Cerebellar nuclear complex (tissue), 1 donor: ENCODE measurements around the gene PDE4D.
"Not testable (repeated sequence)": the region's sequence is repeated elsewhere in the genome, so short reads cannot be mapped to it uniquely, and the experiment has no call there.

Source experiments
- DNase-seq, 2 experiments: peaks; one replicate each; lab custom pipeline; 2025; lab: John Stamatoyannopoulos, UW

Gene PDE4D

DNA sequence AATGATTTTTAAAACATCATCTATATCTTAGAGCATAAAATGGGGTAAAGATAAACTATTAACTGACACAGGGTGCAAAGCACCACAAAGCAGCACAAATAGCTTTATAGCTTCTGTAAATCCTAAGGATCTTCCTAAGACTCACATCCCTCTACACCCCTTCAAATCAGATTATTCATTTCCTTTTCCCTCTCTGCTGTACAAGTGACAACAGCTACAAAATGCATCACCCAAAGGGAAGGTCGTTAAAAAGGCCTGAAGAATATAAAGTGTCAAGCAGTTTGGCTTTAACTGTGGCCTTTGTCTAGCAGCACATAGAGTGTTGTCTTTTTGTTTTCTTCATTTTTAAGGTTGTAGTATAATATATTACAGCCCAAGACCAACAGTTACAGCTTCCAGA is 422.1 kb downstream of the PDE4D start:
- DNase-seq = no peak

DNA sequence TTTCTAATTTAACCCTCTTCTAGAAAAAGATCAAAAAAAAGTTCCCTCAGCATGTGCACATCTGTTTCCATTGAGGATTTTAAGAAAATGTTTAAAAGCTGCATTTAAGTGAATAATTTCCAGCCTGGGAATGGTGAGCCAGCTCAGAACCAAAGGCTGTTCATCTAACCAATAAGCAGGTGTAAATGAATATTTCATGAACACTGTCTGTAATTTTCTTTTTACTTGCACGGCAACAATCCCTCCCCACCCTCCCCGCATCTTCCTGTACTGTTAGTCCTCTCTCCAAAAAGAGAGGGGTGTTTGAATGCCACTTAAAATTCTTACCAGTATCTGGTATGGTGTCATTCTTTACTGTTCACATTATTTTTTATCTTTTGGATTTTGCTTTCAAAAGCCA is 425.6 kb downstream of the PDE4D start:
- DNase-seq = no peak

DNA sequence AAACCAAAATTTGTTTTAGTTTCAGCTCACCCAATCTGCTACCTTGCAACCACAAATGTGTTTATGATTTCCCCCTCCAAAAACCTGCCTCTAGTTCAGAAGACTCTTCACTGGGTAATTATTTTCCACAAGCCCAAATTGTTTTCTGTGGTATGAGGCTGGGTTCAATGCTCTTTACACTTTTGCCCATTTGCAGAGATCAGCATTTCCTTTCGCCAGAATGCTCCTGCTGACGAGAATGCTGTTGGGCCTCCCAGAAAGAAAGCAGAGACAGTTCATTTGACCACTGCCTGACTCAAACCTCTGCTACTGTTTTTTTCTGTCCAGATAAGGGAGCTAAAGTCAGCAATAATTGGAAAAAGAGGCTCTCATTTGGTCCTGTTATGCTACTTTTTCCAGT is 427.3 kb downstream of the PDE4D start:
- no peak for DNase-seq

DNA sequence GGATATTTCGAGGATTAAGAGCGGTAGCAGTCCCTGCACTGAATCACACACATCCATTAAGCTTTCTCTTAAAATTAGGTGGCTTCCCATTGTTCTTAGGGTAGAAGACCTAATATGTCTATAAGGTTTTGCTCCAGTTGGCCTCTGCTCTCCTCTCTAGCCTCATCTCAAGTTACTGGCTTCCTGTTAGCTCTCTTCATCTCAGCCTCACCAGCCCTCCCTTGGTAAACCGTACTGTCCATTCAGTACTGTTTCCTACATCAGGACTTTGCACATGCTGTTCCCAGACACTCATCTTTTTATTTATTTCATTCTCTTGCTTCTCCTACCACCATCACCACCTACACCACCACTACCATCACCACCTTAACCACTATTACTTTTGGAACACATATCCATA is 428.6 kb downstream of the PDE4D start:
- no peak for DNase-seq

DNA sequence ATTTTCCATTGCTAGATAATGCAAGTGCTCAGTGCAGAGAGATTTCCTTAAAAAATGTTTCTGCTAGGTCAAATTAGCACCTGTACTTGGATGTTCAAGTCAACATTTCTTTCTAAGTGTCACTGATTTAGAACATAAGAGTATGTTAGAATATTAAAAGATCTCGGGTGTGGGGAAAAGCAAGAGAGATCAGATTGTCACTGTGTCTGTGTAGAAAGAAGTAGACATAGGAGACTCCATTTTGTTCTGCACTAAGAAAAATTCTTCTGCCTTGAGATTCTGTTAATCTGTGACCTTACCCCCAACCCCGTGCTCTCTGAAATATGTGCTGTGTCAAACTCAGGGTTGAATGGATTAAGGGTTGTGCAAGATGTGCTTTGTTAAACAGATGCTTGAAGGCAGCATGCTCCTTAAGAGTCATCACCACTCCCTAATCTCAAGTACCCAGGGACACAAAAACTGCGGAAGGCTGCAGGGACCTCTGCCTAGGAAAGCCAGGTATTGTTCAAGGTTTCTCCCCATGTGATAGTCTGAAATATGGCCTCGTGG is 429.8 kb downstream of the PDE4D start:
- not testable (repeated sequence) for DNase-seq

DNA sequence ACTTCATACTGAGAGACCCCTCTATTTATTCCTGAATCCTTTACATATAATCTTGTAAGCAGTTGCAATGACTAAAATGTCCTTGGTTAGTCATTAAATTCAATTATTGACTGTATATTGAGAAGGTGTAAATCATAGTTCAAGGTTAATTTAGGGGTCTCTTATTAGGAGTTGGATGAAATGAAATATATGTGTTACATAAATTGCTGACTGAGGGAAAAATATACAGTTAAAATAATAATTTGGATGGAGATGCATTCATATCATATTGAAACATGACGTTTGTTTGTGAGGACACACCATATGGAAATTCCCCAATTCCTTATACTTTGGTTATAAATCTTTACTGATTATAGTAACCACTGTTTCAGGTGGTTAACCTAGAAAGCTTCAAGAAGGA is 430.6 kb downstream of the PDE4D start:
- no peak for DNase-seq

DNA sequence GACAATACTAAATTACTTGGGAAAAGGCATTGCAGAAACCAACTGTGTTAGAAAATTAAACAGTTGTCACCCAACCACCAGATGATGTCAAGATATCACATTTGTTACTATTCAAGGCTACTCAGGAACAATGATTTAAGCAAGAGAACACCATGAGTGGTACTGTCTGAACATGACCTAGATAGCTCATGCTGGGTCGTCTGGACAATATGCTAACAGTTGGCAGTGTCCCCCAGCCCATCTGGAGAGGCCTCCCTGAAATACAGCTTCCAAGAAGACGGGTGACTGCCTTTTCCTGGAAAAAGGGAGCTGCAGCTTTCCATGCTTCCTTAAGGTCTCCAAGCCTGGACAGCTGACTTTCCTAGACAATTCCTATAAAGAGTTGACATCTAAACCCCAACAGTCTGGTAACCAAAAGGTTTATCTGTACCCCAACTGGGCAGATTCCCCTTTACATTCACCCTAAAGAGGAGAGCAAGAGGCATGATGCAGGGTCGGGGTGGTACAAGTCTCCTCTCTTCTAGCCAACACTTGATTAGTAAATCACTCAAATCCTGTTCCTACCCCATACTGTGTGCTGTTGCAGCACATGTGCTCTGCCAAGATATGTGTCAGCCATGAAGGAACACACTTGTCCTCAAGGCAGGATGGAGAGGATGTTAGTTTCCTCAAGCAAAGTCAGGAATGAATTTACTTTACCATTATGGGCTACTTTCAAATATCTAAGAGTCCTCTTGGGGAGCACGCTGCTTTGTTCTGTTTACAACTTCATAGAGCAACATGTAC is 433.0 kb downstream of the PDE4D start:
- DNase-seq = peak; percentile 63 to 77

DNA sequence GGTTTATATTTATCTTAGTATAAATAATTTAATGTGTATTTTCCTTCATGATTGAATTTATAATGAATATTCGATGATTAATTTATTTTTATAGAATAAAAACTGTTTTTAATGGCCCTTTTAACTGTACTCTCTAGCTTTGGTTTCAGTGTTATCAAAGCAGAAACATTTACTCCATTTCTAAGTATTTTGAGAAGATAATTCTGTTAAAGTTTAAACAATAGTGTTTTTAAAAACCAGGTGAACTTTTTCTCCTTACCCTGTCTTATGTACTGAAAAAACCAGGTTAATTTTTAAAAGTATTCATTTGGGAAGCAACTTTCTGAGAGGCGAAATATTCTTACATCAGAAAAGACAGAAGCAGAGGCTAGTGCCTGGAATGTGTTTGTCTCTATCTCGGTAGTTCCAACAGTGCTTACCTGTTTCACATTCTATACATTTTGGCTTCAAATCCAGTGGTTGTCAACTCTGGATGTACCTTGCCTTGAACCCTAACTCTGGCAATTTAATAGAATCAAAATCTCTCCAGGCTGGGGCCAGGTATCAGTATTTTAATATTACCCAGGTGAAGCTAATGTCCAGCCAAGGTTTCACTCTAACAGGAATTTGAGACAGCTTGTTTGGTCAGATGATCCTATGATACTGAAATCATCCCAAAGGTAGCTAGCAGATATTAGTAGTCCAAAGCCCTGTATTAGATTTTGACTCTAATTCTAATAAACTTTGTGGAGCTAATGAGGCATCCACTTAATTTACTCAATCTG is 434.4 kb downstream of the PDE4D start:
- DNase-seq = no peak

DNA sequence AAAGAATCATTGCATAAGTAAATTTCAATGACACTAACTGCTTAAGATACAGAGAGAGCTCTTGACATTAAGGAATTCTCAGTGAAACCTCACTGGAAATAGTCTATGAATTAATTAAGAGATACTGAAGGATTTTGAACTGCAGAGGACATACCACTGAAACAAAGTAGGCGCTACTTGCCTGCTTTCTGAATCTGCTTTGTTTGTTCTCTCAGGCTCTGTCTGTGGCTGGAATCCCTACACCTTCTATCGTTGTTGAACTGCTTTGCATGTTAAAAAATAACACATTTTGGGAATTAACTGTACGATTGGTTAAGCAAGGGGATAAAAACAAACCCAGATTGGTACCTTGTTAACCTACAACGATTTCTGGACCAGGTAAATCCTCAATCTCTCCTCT is 435.2 kb downstream of the PDE4D start:
- DNase-seq = no peak

DNA sequence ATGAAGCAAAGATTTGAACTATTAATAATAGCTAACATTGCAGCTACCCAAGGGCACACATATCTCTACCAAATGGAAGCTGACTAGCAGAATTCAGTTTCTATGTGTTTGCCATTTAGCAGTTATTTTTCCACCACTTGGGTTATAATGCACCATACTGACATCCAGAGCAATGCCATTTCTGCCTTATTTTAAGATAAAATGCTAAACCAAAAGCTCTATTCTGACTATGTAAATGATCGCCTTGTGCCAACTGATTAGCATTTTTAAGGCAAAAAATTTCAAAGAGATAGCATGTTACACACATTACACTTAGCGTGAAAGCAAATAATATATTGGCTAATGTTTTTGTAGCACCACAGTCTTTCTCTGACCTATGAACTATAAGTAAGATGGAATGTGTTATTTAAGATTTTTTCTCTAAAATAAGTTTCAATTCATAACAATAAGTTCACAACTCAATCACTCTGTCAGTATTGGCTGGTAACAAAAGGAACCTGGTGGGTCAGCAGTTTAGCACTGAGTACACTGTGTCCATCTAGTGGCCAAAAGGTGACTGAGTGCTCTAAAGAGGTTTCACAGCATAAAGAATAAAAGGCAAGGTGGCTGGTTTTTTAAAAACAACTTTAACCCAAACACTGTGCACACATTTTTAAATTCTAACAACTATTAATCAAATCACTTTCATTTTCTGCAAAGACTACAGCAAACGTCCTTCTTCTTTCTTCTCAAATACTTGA is 443.5 kb downstream of the PDE4D start:
- DNase-seq = no peak

DNA sequence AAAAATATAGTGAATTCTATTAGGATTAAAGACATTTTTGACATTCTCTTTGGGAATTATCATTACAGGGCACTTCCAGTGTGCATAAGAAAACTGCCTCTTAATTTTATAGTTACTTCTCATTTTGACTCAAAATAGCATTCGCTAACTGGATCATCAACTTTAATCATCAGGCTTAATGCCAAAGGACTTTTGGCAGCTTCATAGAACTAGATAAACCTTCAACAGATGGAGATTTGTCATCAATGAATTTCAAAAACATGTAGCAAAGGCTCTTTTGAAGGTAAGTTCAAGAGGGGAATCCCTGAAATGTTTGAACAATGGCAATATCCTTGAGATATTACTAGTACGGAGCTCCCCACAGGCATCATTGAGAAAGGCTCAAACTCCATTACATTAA is 447.2 kb downstream of the PDE4D start:
- DNase-seq = no peak

DNA sequence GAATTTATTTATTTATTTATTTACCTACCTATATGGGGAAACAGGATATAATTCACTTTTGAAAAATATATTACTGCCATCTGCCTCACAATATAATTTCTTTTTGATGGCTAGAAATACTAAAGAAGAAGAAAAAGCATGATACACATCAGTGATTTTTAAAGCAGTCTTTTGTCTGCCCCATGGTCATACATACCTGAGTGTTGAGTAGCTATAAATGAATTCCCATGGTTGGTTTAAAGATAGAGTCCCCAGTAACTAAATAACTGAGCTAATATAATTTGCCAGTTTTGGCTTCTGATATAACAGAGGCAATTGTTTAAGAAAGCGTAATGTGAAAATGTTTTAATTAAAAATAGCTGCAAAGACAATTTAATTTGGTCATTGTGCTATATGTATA is 447.8 kb downstream of the PDE4D start:
- DNase-seq = no peak

DNA sequence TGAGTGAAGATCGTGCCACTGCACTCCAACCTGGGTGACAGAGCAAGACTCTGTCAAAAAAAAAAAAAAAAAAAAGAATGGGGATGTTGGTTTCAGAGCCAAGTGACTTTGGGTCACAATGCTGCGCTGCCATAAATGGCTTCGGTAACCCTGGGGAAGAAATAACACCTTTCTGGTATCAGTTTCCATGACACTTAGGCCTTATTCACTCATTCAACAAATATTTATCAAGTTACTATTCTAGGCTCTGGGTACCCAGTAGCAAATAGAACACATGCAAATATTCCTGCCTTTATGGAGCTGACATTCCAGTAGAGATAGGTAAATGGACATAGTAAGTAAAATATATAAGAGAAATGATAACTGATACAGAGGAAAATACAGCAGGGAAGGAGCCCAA is 454.2 kb downstream of the PDE4D start:
- DNase-seq = no peak

DNA sequence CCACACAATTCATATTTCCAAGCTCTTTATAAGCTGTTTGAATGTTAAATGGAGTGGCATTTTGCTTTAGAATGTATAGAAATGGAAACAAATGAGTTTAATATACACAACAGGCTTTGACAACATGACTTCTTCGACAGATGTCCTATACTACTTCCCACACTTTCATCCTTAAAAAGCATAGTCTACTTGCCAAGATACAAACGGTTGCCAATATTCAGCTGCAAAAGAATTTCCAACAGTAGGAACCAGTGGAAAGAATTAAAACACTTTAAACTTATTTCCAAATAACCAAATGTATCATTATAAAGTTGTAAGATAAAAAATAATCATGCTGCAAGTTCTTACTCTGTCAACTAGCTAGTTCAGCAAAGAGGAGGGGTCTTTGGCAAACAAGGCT is 456.4 kb downstream of the PDE4D start:
- DNase-seq = no peak

DNA sequence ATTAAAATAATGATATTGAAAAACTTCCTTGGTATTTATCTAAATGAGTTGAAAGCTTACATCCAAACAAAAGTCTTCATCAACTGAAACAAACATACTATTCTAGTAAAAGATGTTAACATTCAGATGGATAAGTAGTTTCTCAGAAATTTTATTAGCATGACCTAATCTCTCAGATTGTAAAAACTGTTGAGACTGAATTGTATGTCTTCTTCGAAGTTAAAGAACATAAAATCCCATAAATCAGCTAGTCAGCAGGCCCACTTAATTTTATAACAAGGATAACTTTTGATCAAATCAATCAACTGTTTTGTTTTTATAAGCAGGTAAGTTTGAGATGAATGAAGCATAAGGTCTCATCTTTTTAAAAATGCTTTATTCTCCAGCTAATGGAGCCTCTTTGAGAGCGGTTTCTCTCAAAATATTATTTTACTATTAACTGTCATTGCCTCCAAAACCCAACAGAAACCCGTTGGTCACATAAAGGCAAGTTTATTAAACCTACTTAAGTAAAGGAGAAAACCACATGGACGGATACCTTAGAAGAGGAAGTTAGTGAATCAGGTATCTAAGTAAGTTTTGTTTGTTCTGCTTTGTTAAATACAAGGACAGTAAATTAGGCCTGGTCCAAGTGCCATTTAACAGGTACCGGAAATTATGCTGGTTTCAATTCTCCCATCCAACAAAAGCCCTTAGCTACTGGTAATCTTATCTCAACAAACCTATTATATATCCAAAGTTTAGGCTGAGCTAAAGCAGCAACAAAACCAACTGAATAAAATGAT is 457.0 kb downstream of the PDE4D start:
- no peak for DNase-seq

DNA sequence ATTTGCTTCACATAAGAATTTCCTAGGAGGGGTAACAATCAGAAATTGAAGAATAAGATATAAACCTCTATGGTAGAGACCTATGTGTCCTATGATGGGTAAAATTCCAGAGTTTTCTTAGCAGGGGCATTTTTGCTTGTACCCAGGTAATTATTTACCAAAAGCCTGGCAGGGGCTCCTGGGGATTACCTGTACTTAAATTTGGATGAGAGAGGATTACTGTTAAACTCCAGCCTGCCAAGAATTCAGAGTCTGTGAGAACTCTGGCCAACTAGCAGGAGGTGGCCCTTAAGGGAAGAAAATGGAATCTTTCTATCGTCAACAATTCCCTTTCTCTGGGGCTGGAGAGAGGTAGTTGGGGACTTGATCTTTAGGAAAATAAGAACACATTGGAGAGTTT is 460.4 kb downstream of the PDE4D start:
- DNase-seq = no peak

DNA sequence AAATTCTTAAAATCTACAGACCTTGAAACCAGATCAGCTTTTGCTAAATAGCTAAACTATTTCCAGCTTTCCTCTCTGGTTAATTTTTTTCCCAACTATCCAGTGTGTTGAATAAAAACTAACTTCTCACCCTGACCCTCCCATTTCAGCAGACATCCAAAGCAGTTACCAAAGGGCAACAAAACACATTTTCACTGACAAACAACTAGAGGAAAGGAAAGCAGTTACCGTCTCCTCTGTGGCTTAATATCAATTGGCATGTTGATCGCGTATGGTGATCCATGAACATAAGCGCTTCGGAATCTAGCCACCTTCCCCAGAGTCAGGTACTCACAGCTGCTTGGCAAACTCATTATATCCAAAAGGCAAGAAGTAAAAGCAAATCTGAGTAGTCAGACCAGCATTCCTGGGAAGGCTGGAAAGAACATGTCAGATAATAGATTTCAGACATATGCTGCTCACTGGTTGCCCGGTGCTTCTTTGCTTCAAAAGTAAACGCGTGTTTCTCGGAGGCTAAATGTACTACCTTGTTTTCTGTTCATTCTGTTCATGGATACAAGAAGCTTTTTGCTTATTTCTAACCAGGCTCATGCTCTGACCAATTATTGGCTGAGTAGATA is 463.4 kb downstream of the PDE4D start:
- no peak for DNase-seq

DNA sequence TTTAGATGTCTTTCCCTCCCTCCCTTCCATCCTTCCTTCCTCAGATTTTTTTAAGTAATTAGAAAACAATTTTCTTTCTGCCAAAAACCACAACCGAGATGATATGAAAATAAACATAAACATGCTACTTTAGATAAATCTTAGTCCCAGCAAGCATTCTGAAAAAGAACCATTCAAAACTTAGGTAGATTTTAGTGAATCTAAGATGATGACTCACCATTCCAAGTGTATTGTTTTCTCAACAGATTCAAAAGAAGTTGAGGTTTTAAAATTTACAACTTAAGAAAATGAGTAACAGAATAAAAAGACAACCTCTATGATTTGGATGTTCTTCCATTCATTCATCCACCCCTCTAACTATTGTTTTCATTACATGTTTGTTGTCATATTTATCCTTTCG is 465.1 kb downstream of the PDE4D start:
- DNase-seq = no peak

DNA sequence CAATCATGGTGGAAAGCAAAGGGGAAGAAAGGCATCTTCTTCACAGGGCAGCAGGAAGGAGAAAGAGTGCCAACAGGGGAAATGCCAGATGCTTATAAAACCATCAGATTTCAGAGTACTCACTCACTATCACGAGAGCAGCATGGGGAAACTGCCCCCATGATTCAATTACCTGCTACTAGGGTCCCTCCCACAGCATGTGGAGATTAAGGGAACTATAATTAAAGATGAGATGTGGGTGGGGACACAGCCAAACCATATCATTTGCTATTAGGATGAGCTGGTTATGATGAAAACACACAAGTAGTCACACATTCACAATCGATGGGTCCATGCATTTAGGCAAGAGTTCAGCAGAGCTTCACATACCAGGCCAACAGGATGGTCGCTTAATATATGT is 469.0 kb downstream of the PDE4D start:
- DNase-seq = no peak

DNA sequence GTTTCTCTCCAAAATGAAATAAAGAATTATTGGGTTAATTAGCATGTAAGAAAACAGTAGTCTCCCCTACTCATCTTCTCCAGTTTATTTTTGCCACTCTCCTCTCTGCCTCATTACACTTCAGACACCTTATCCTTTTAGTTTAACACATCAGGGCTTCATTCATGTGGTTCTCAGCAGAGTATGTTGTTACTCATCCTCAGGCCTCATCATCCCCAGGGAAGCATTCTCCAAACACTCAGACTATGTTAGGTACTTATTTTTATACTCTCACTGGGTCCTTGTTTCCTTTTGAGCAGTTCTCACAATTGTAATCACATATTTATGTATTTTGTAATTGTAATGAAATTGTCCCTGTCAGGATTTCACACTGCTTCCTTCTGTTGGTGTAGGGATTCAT is 470.5 kb downstream of the PDE4D start:
- DNase-seq = no peak
